Liver (tissue), 9 donors: Measurements from ENCODE around the gene DRGX. TPM values are rescaled to one million over a fixed set of nuclear protein-coding genes. Genes with fewer than 3 reads are reported as not detected.

ENCODE experiments used
- DNase-seq: peaks from one replicate; pipeline ENCODE4 v3.0.0-alpha.2; 2017; ENCODE audit warnings: low spot score
- H3K27ac ChIP-seq, 2 donors: one replicate each; pipeline ENCODE4 v1.7.0; 2013; ENCODE audit warnings: inconsistent platforms in 2 of 2, low read length in 2 of 2, control low read depth in 1 of 2, low read depth in 1 of 2, mild to moderate bottlenecking in 1 of 2
- H3K27me3 ChIP-seq, 4 donors: one replicate each; pipeline versions ENCODE4 v1.6.1 to v1.7.0; 2013; ENCODE audit warnings: low read length in 3 of 4, inconsistent platforms in 1 of 4, mild to moderate bottlenecking in 1 of 4, moderate library complexity in 1 of 4; ENCODE audit not compliant: control insufficient read depth in 4 of 4, insufficient read depth in 4 of 4
- H3K36me3 ChIP-seq, 4 donors: one replicate each; pipeline versions ENCODE4 v1.6.1 to v1.7.0; 2013; ENCODE audit warnings: low read length in 3 of 4, mild to moderate bottlenecking in 3 of 4, low read depth in 1 of 4, moderate library complexity in 1 of 4; ENCODE audit not compliant: control insufficient read depth in 4 of 4, insufficient read depth in 3 of 4
- H3K4me1 ChIP-seq, 4 donors: one replicate each; pipeline versions ENCODE4 v1.6.1 to v1.7.0; 2013; ENCODE audit warnings: low read length in 3 of 4, mild to moderate bottlenecking in 3 of 4, moderate library complexity in 1 of 4; ENCODE audit not compliant: control insufficient read depth in 4 of 4, insufficient read depth in 4 of 4
- H3K4me3 ChIP-seq, 3 donors: one replicate each; pipeline versions ENCODE4 v1.6.1 to v1.7.0; 2013; ENCODE audit warnings: low read length in 3 of 3, control low read depth in 1 of 3, low read depth in 1 of 3, mild to moderate bottlenecking in 1 of 3
- H3K9ac ChIP-seq, 2 donors: one replicate each; pipeline ENCODE4 v1.7.0; 2013; ENCODE audit warnings: low read length in 2 of 2, mild to moderate bottlenecking in 2 of 2, moderate library complexity in 2 of 2, control low read depth in 1 of 2, low read depth in 1 of 2
- H3K9me3 ChIP-seq, 4 donors: one replicate each; pipeline versions ENCODE4 v1.6.1 to v1.7.0; 2013; ENCODE audit warnings: low read length in 3 of 4; ENCODE audit not compliant: control insufficient read depth in 4 of 4
- EGR1 ChIP-seq, 2 donors: IDR thresholded peaks; 2 replicates each; pipeline ENCODE4 v1.6.1; 2016 to 2018; ENCODE audit warnings: antibody characterized with exemption in 2 of 2, low read depth in 2 of 2
- FOXA1 ChIP-seq: IDR thresholded peaks from 2 replicates; pipeline ENCODE4 v1.6.1; 2016; ENCODE audit warnings: antibody characterized with exemption
- FOXA2 ChIP-seq: IDR thresholded peaks from 2 replicates; pipeline ENCODE4 v1.6.1; 2016; ENCODE audit warnings: antibody characterized with exemption
- GABPA ChIP-seq, 2 donors: IDR thresholded peaks in 1 of 2; conservative IDR thresholded peaks in 1 of 2; 2 replicates each; pipeline ENCODE4 v1.6.1; 2016; ENCODE audit warnings: antibody characterized with exemption in 2 of 2, mild to moderate bottlenecking in 1 of 2, moderate library complexity in 1 of 2
- HNF4A ChIP-seq, 2 donors: conservative IDR thresholded peaks; 2 replicates each; pipeline ENCODE4 v1.6.1; 2016; ENCODE audit warnings: antibody characterized with exemption in 2 of 2, mild to moderate bottlenecking in 2 of 2
- HNF4G ChIP-seq: IDR thresholded peaks from 2 replicates; pipeline ENCODE4 v1.6.1; 2016; ENCODE audit warnings: antibody characterized with exemption
- JUND ChIP-seq, 2 donors: IDR thresholded peaks; 2 replicates each; pipeline ENCODE4 v1.6.1; 2016; ENCODE audit warnings: antibody characterized with exemption in 2 of 2
- NR2F2 ChIP-seq: IDR thresholded peaks from 2 replicates; pipeline ENCODE4 v1.6.1; 2016; ENCODE audit warnings: antibody characterized with exemption
- RAD21 ChIP-seq, 2 donors: IDR thresholded peaks; 2 replicates each; pipeline ENCODE4 v1.6.1; 2016; ENCODE audit warnings: antibody characterized with exemption in 2 of 2, mild to moderate bottlenecking in 2 of 2
- RXRA ChIP-seq, 2 donors: IDR thresholded peaks; 2 replicates each; pipeline ENCODE4 v1.6.1; 2017 to 2018; ENCODE audit warnings: antibody characterized with exemption in 2 of 2, mild to moderate bottlenecking in 1 of 2
- SP1 ChIP-seq: IDR thresholded peaks from 2 replicates; pipeline ENCODE4 v1.6.1; 2018; ENCODE audit warnings: antibody characterized with exemption, mild to moderate bottlenecking
- TAF1 ChIP-seq: conservative IDR thresholded peaks from 2 replicates; pipeline ENCODE4 v1.6.1; 2016; ENCODE audit warnings: antibody characterized with exemption, mild to moderate bottlenecking
- YY1 ChIP-seq: IDR thresholded peaks from 2 replicates; pipeline ENCODE4 v1.6.1; 2016; ENCODE audit warnings: antibody characterized with exemption, mild to moderate bottlenecking
- WGBS: extraction: QIAGEN DNeasy Blood & Tissue Kit; methylation state at CpG from one replicate; pipeline ENCODE4 v1.1.7; 2013; 5-methylcytosine and 5-hydroxymethylcytosine counted together
- polyA plus RNA-seq, 2 donors: library from polyadenylated mRNA; stranded (reverse) in 1 of 2; unstranded in 1 of 2; fragments of 200-250 nt in 1 of 2; fragments of >200 nt in 1 of 2; fragmentation: Nextera tagmentation in 1 of 2; extraction: Ambion mirVana in 1 of 2; gene quantifications; one replicate each; pipeline versions ENCODE4 v1.2.1 to v1.2.3, GENCODE V29; 2013 to 2015
- total RNA-seq, 2 donors: library from RNA; depleted of rRNA; stranded (reverse); fragments of >200 nt; gene quantifications; one replicate each; pipeline ENCODE4 v1.2.3, GENCODE V29; 2014
- TF ChIP-seq, protein P1 (sequence below): IDR thresholded peaks from 2 replicates; pipeline ENCODE4 v1.6.1; 2016; ENCODE audit warnings: antibody characterized with exemption
- TF ChIP-seq, protein P2 (sequence below): fragments of 150-350 bp; IDR thresholded peaks from 2 replicates; pipeline ENCODE4 v1.5.1; 2017; ENCODE audit warnings: improper control_type of control experiment, low read depth, low read length; ENCODE audit not compliant: missing input control
- TF ChIP-seq, protein P3 (sequence below): IDR thresholded peaks from 2 replicates; pipeline ENCODE4 v1.6.1; 2016; ENCODE audit warnings: antibody characterized with exemption
- TF ChIP-seq, protein P4 (sequence below): IDR thresholded peaks from 2 replicates; pipeline ENCODE4 v1.6.1; 2016; ENCODE audit warnings: antibody characterized with exemption
- donor health status: healthy.
- donor health status: healthy.
- donor health status: healthy.
- donor health status: healthy.
- donor health status: healthy.

DRGX gene
- total and polyA plus RNA-seq, 4 donors = not detected

DNA sequence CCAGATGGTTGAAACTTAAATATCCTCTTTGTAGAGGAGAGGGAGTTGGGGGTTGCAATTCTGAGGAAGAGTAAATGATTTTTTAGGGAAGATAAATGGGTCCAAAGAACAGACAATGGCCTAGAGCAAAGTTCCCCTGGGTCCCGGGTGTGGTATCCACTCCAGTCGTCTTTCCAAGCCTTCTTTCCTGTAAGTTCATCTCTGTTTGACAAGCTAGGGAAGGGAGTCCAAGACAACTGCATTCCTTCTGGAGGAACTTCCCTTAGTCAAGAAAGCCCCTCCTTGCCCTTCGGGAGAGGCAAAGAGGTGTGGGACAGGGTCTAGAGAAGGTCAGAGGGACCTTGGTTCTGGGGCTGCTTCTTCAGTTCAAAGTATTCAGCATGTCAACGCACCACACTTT is 63.6 kb downstream of the DRGX start:
- 68% methylated on average over 4 of the region's 4 CpGs for WGBS
- no peaks in the 10 kb centered on the region for H3K9me3 ChIP-seq
- TF ChIP-seq GABPA (IDR thresholded peaks at IDR 0.05 in 1 of 2, conservative IDR thresholded peaks at IDR 0.05 in 1 of 2) = no peak
- no peak for TF ChIP-seq RAD21 (IDR thresholded peaks at IDR 0.05)
- no peak for TF ChIP-seq HNF4G
- TF ChIP-seq, protein P1, sequence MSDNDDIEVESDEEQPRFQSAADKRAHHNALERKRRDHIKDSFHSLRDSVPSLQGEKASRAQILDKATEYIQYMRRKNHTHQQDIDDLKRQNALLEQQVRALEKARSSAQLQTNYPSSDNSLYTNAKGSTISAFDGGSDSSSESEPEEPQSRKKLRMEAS = no peak
- no peak for TF ChIP-seq RXRA (IDR thresholded peaks at IDR 0.05)
- no peak for TF ChIP-seq FOXA1
- no peak for TF ChIP-seq SP1
- TF ChIP-seq, protein P2, sequence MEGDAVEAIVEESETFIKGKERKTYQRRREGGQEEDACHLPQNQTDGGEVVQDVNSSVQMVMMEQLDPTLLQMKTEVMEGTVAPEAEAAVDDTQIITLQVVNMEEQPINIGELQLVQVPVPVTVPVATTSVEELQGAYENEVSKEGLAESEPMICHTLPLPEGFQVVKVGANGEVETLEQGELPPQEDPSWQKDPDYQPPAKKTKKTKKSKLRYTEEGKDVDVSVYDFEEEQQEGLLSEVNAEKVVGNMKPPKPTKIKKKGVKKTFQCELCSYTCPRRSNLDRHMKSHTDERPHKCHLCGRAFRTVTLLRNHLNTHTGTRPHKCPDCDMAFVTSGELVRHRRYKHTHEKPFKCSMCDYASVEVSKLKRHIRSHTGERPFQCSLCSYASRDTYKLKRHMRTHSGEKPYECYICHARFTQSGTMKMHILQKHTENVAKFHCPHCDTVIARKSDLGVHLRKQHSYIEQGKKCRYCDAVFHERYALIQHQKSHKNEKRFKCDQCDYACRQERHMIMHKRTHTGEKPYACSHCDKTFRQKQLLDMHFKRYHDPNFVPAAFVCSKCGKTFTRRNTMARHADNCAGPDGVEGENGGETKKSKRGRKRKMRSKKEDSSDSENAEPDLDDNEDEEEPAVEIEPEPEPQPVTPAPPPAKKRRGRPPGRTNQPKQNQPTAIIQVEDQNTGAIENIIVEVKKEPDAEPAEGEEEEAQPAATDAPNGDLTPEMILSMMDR = no peak
- no peak for TF ChIP-seq HNF4A (conservative IDR thresholded peaks at IDR 0.05)
- TF ChIP-seq, protein P3, sequence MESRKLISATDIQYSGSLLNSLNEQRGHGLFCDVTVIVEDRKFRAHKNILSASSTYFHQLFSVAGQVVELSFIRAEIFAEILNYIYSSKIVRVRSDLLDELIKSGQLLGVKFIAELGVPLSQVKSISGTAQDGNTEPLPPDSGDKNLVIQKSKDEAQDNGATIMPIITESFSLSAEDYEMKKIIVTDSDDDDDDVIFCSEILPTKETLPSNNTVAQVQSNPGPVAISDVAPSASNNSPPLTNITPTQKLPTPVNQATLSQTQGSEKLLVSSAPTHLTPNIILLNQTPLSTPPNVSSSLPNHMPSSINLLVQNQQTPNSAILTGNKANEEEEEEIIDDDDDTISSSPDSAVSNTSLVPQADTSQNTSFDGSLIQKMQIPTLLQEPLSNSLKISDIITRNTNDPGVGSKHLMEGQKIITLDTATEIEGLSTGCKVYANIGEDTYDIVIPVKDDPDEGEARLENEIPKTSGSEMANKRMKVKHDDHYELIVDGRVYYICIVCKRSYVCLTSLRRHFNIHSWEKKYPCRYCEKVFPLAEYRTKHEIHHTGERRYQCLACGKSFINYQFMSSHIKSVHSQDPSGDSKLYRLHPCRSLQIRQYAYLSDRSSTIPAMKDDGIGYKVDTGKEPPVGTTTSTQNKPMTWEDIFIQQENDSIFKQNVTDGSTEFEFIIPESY = no peak
- TF ChIP-seq EGR1 (IDR thresholded peaks at IDR 0.05; ENCODE audit: low read depth in 2 of 2) = no peak
- TF ChIP-seq, protein P4, sequence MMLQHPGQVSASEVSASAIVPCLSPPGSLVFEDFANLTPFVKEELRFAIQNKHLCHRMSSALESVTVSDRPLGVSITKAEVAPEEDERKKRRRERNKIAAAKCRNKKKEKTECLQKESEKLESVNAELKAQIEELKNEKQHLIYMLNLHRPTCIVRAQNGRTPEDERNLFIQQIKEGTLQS = no peak
- no peak for TF ChIP-seq NR2F2
- no peak overlapping the region for H3K4me3 ChIP-seq
- no peak for DNase-seq
- H3K9ac ChIP-seq = no peak overlapping the region
- no peaks in the 10 kb centered on the region for H3K36me3 ChIP-seq
- H3K4me1 ChIP-seq = no peaks in the 10 kb centered on the region
- H3K27me3 ChIP-seq = no peaks in the 10 kb centered on the region
- H3K27ac ChIP-seq = no peak overlapping the region

DNA sequence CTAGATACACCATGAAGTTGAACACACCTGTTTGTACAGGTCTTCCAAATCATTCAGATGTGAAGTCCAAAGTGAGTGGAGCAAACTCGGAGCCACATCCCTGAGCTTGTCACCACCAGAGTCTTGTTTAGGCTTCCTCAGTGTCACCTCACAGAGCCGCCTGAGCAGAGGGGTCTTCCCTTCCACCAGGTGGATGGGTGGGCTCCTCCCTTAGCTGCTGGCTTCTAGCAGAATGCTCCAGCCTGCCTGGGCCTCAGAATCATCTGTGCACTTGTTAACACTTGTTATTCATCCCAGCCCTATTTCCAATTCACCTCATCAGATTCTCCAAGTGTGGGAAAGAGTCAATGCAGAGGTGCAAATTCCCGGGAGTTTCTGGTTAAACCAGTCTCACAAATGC is 64.5 kb downstream of the DRGX start:
- WGBS = 78% methylated on average over 3 of the region's 3 CpGs
- no peak overlapping the region for H3K27ac ChIP-seq
- TF ChIP-seq RAD21 (IDR thresholded peaks at IDR 0.05) = no peak
- no peak overlapping the region for H3K4me3 ChIP-seq
- no peak for DNase-seq
- no peaks in the 10 kb centered on the region for H3K27me3 ChIP-seq
- no peaks in the 10 kb centered on the region for H3K4me1 ChIP-seq
- no peak overlapping the region for H3K9ac ChIP-seq
- no peaks in the 10 kb centered on the region for H3K9me3 ChIP-seq
- no peaks in the 10 kb centered on the region for H3K36me3 ChIP-seq

DNA sequence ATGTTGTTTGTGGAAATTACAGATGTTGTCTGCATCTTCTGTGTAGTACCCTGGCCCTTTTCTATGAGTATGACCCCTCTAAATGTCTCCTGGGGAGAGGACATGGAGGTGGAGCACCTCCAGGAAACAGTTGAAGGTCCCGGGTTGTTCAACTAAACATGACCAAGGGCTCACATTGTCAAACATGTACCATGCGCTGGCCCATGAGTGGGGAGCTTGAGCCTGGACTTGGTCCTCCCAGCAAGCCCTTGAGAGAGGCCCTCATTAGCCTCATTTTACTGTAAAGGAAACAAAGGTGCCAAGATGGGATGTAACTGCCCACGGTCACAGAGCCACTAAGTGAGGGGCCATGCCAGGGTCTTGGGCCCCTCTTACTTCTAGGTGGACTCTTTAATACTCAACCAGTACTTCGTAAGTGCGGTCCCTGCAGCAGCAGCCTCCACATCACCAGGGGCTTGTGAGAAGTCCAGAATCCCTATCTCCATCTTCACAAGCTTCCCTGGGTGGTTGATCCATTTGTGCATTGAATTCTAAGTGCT is 65.7 kb downstream of the DRGX start:
- Histone ChIP-seq H3K27me3 (no peaks in the 10 kb centered on the region), H3K9me3 (no peaks in the 10 kb centered on the region), H3K27ac (no peak overlapping the region), H3K9ac (no peak overlapping the region), H3K4me3 (no peak overlapping the region), H3K36me3 (no peaks in the 10 kb centered on the region), H3K4me1 (no peaks in the 10 kb centered on the region)
- 90% methylated on average over 5 of the region's 5 CpGs for WGBS
- DNase-seq = no peak
- TF ChIP-seq FOXA2 (no peak), RXRA (IDR thresholded peaks at IDR 0.05) (no peak), JUND (IDR thresholded peaks at IDR 0.05) (no peak), TAF1 (no peak), YY1 (no peak), GABPA (IDR thresholded peaks at IDR 0.05 in 1 of 2, conservative IDR thresholded peaks at IDR 0.05 in 1 of 2) (no peak)
- TF ChIP-seq, protein P2 = no peak
- TF ChIP-seq, protein P3 = no peak
- TF ChIP-seq, protein P1 = no peak
